HG03442 (cell line): ENCODE results near the gene GINS2.

Source experiments
- ATAC-seq: cut with Tn5 transposase; IDR thresholded peaks from one replicate; pipeline ENCODE4 v1.9.1; 2021; ENCODE audit warnings: mild to moderate bottlenecking, moderate library complexity; ENCODE audit not compliant: unreplicated experiment

The GINS2 gene

GRCh38 chr16:85668676-85669424 lies 19.9 kb downstream of the GINS2 start:
- no peak for ATAC-seq

- no peak for ATAC-seq
These were observed 20.8 kb downstream of the GINS2 start for GRCh38 chr16:85667841-85668413.

GRCh38 chr16:85667261-85667660 lies 21.5 kb downstream of the GINS2 start:
- ATAC-seq = no peak

- ATAC-seq = no peak
These were observed 22.8 kb downstream of the GINS2 start for GRCh38 chr16:85665929-85666328.

- no peak for ATAC-seq
These were observed 23.4 kb downstream of the GINS2 start for GRCh38 chr16:85665373-85665740.

GRCh38 chr16:85664580-85665372 lies 24.0 kb downstream of the GINS2 start:
- ATAC-seq = no peak

GRCh38 chr16:85663891-85664321 lies 24.8 kb downstream of the GINS2 start:
- ATAC-seq = no peak

- no peak for ATAC-seq
These were observed 25.6 kb downstream of the GINS2 start for GRCh38 chr16:85662976-85663830.

GRCh38 chr16:85662482-85662812 lies 26.3 kb downstream of the GINS2 start:
- ATAC-seq = no peak

GRCh38 chr16:85661740-85662481 lies 26.8 kb downstream of the GINS2 start:
- no peak for ATAC-seq

- no peak for ATAC-seq
These were observed 27.7 kb downstream of the GINS2 start for GRCh38 chr16:85660843-85661739.

- no peak for ATAC-seq
These were observed 28.8 kb downstream of the GINS2 start for GRCh38 chr16:85659805-85660511.

GRCh38 chr16:85659336-85659735 lies 29.4 kb downstream of the GINS2 start:
- ATAC-seq = no peak

- no peak for ATAC-seq
These were observed 30.0 kb downstream of the GINS2 start for GRCh38 chr16:85658504-85659326.

GRCh38 chr16:85657996-85658395 lies 30.8 kb downstream of the GINS2 start:
- ATAC-seq = no peak

GRCh38 chr16:85657267-85657650 lies 31.5 kb downstream of the GINS2 start:
- ATAC-seq = no peak

- ATAC-seq = no peak
These were observed 32.1 kb downstream of the GINS2 start for GRCh38 chr16:85656351-85657266.
